Kidney (tissue), 22 donors: Measurements from ENCODE around the gene POLR3B. TPM values are rescaled to one million over a fixed set of nuclear protein-coding genes. Genes with fewer than 3 reads are reported as not detected.
A peak's percentile ranks its signal among the peaks of the same experiment; 100 is the strongest.

Source experiments
- DNase-seq, 5 donors: peaks; one replicate each; pipeline ENCODE4 v3.0.0-alpha.2; 2013 to 2020
- FAIRE-seq: peaks from 2 replicates; lab custom pipeline; 2012; peaks lifted over from hg19 to GRCh38; lab: Jason Lieb, UNC
- H3K27ac ChIP-seq, 2 donors: one replicate each; pipeline ENCODE4 v1.7.0; 2013; ENCODE audit warnings: low read depth in 2 of 2, low read length in 2 of 2, inconsistent platforms in 1 of 2
- H3K27me3 ChIP-seq: one replicate; pipeline ENCODE4 v1.7.1; 2013; ENCODE audit warnings: low read length, inconsistent platforms; ENCODE audit not compliant: control insufficient read depth, insufficient read depth
- H3K36me3 ChIP-seq, 3 donors: one replicate each; pipeline versions ENCODE4 v1.7.0 to v1.7.1; 2013; ENCODE audit warnings: low read length in 3 of 3, control low read depth in 1 of 3, inconsistent platforms in 1 of 3; ENCODE audit not compliant: insufficient read depth in 3 of 3, control insufficient read depth in 2 of 3
- H3K4me1 ChIP-seq, 3 donors: one replicate each; pipeline versions ENCODE4 v1.7.0 to v1.7.1; 2013; ENCODE audit warnings: low read length in 3 of 3, inconsistent platforms in 1 of 3, low read depth in 1 of 3; ENCODE audit not compliant: control insufficient read depth in 2 of 3, insufficient read depth in 2 of 3
- H3K4me3 ChIP-seq, 3 donors: one replicate each; pipeline versions ENCODE4 v1.7.0 to v1.8.1; 2013; ENCODE audit warnings: low read length in 3 of 3, control low read depth in 1 of 3, inconsistent platforms in 1 of 3
- H3K9ac ChIP-seq, 3 donors: one replicate each; pipeline versions ENCODE4 v1.7.0 to v1.7.1; 2013; ENCODE audit warnings: low read length in 3 of 3, control low read depth in 1 of 3, inconsistent platforms in 1 of 3
- H3K9me3 ChIP-seq, 3 donors: one replicate each; pipeline versions ENCODE4 v1.7.0 to v1.7.1; 2013; ENCODE audit warnings: low read length in 3 of 3, control low read depth in 1 of 3, inconsistent platforms in 1 of 3; ENCODE audit not compliant: control insufficient read depth in 2 of 3, insufficient read depth in 1 of 3
- CTCF ChIP-seq: IDR thresholded peaks from 3 replicates; pipeline ENCODE4 v1.5.1; 2012; ENCODE audit warnings: mild to moderate bottlenecking, moderate library complexity, borderline replicate concordance; ENCODE audit not compliant: insufficient read depth; ENCODE audit errors: extremely low read depth
- intact Hi-C: fragments of 100-400 bp; cut with DNase I; formaldehyde crosslinking; loops from one replicate; pipeline ENCODE4 v1.11.1; 2022
- long read RNA-seq, 10 donors: library from polyadenylated mRNA in 1 of 10; unstranded in 1 of 10; transcript quantifications; one replicate each; pipeline ENCODE4 v2.0.0 and lab custom pipeline, GENCODE V29; 2021 to 2026
- polyA plus RNA-seq: library from polyadenylated mRNA; stranded (reverse); fragments of 350-450 nt; fragmentation: Illumina TruSeq; extraction: RNeasy Lipid Tissue Mini Kit (QIAGEN cat#74804); gene quantifications from one replicate; pipeline ENCODE4 v1.2.3, GENCODE V29; 2014; ENCODE audit warnings: low read depth, low replicate concordance; ENCODE audit not compliant: insufficient read depth
- total RNA-seq: library from RNA; stranded (reverse); fragmentation: NEBNext Ultra II Directional; extraction: Animal tissue kit (Norgen Biotek cat#: 25700); gene quantifications from one replicate; pipeline ENCODE4 v1.2.1, GENCODE V29; 2021
- donor health status: control.
- donor health status: control.
- donor health status: control.
- donor health status: control.
- donor health status: control.
- donor health status: DM: yes; HTN: yes; CAD: no.
- donor health status: Normal renal cell carcinoma (clear cell type).

The POLR3B gene
- total RNA-seq (9.7 TPM), polyA plus RNA-seq (5.2 TPM)
- long read RNA-seq, donor 1, full-length matches to known transcripts, result 1 of 1 reads
- long read RNA-seq, donor 1, partial matches to known transcripts, result 0 of 1 reads
- long read RNA-seq, donor 1, other reads (novel, unspliced or antisense), result 0 of 1 reads
- long read RNA-seq, donor 2, full-length matches to known transcripts, result 2 of 2 reads
- long read RNA-seq, donor 2, partial matches to known transcripts, result 0 of 2 reads
- long read RNA-seq, donor 2, other reads (novel, unspliced or antisense), result 0 of 2 reads
- long read RNA-seq, donor 3, full-length matches to known transcripts, result 1 of 1 reads
- long read RNA-seq, donor 3, partial matches to known transcripts, result 0 of 1 reads
- long read RNA-seq, donor 3, other reads (novel, unspliced or antisense), result 0 of 1 reads
- long read RNA-seq, donor 4, full-length matches to known transcripts, result 1 of 1 reads
- long read RNA-seq, donor 4, partial matches to known transcripts, result 0 of 1 reads
- long read RNA-seq, donor 4, other reads (novel, unspliced or antisense), result 0 of 1 reads
- long read RNA-seq, donor 5, result 0 reads
- long read RNA-seq, donor 6, full-length matches to known transcripts, result 1 of 1 reads
- long read RNA-seq, donor 6, partial matches to known transcripts, result 0 of 1 reads
- long read RNA-seq, donor 6, other reads (novel, unspliced or antisense), result 0 of 1 reads
- long read RNA-seq, donor 7, full-length matches to known transcripts, result 8 of 10 reads
- long read RNA-seq, donor 7, partial matches to known transcripts, result 0 of 10 reads
- long read RNA-seq, donor 7, other reads (novel, unspliced or antisense), result 2 of 10 reads
- long read RNA-seq, donor 8, result 0 reads
- long read RNA-seq, donor 9, result 0 reads
- long read RNA-seq, donor 10, result 0 reads

- Histone ChIP-seq H3K9me3 (no peaks in the 10 kb centered on the region), H3K36me3 (peaks cover 0 to 2% (median 0%) of the 10 kb centered on the region in 3 donors), H3K27ac (peak within 1 kb of the TSS; percentile 96 to 99), H3K27me3 (no peaks in the 10 kb centered on the region), H3K4me3 (peak within 1 kb of the TSS; percentile 88 to 93 (median 89)), H3K4me1 (peaks cover 0 to 27% (median 19%) of the 10 kb centered on the region in 3 donors), H3K9ac (peak within 1 kb of the TSS; percentile 51 to 86 (median 83))
- TF ChIP-seq CTCF, result peak; percentile 70
- FAIRE-seq, result no peak
- intact Hi-C loops, result no loop called here
- peak; percentile 97 to 99 (median 98) for DNase-seq
Measured at GRCh38 chr12:106357549-106358395, at the start of gene POLR3B. Gene POLR3B, plus strand, starts transcription at chr12:106357748. Its CDS starts 132 bp downstream, at chr12:106357880.

- H3K9me3 ChIP-seq, result no peaks in the 10 kb centered on the region
- H3K9ac ChIP-seq, result no peak overlapping the region
- TF ChIP-seq CTCF, result no peak
- peaks cover 0 to 14% (median 9%) of the 10 kb centered on the region in 3 donors for H3K4me1 ChIP-seq
- H3K27ac ChIP-seq, result no peak overlapping the region
- intact Hi-C loops, result no loop called here
- no peak for FAIRE-seq
- H3K27me3 ChIP-seq, result no peaks in the 10 kb centered on the region
- no peak for DNase-seq
- no peaks in the 10 kb centered on the region for H3K36me3 ChIP-seq
- H3K4me3 ChIP-seq, result no peak overlapping the region
Measured at GRCh38 chr12:106308121-106308520, 49.4 kb upstream of the POLR3B start.

- intact Hi-C loops, result no loop called here
- Histone ChIP-seq H3K27ac (no peak overlapping the region), H3K4me3 (no peak overlapping the region), H3K9ac (no peak overlapping the region), H3K9me3 (no peaks in the 10 kb centered on the region), H3K36me3 (no peaks in the 10 kb centered on the region), H3K4me1 (peaks cover 0 to 14% (median 9%) of the 10 kb centered on the region in 3 donors), H3K27me3 (no peaks in the 10 kb centered on the region)
- TF ChIP-seq CTCF, result no peak
- FAIRE-seq, result no peak
- no peak for DNase-seq
Measured at GRCh38 chr12:106308611-106309010, 48.9 kb upstream of the POLR3B start.
